Stomach (tissue), 4 donors: ENCODE measurements around the gene ZCRB1.

Source experiments
- POLR2A ChIP-seq, 4 donors: fragments of 450-650 bp; IDR thresholded peaks; one replicate each; pipeline ENCODE4 v1.6.1; 2016; ENCODE audit warnings: antibody characterized with exemption in 4 of 4, control low read depth in 2 of 4, mild to moderate bottlenecking in 1 of 4, moderate library complexity in 1 of 4
- POLR2AphosphoS5 ChIP-seq, 3 donors: sonication (generic); formaldehyde crosslinking; IDR thresholded peaks; one replicate each; pipeline ENCODE4 v1.6.1; 2016; ENCODE audit warnings: antibody characterized with exemption in 3 of 3
- TF ChIP-seq, protein P1 (sequence below), 7 experiments: fragments of 450-650 bp in 4 of 7; fragments of 200-600 bp in 3 of 7; sonication (generic) in 3 of 7; IDR thresholded peaks; one replicate each; pipeline ENCODE4 v1.5.1; 2016 to 2019; ENCODE audit warnings: antibody characterized with exemption in 7 of 7, control low read depth in 2 of 7, mild to moderate bottlenecking in 1 of 7

DNA sequence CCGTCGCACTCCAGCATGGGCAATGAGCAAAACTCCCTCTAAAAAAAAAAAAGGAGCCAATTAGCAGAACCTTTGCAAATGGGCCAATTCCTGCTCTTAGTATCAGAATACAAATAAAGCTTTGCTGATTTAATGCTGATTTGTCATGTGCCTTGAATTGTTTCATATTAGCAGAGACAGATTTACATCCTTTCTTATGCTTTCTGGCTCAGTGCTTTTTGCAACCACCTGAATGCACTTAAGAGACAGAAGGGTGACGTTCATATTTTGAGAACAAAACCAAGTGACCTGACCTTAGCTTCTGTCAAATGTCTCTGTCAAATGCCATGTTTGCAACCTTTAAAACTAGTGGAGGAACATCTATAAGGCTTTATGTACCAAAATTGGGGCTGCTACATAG, 44.0 kb downstream of the ZCRB1 start:
- TF ChIP-seq, protein P1, sequence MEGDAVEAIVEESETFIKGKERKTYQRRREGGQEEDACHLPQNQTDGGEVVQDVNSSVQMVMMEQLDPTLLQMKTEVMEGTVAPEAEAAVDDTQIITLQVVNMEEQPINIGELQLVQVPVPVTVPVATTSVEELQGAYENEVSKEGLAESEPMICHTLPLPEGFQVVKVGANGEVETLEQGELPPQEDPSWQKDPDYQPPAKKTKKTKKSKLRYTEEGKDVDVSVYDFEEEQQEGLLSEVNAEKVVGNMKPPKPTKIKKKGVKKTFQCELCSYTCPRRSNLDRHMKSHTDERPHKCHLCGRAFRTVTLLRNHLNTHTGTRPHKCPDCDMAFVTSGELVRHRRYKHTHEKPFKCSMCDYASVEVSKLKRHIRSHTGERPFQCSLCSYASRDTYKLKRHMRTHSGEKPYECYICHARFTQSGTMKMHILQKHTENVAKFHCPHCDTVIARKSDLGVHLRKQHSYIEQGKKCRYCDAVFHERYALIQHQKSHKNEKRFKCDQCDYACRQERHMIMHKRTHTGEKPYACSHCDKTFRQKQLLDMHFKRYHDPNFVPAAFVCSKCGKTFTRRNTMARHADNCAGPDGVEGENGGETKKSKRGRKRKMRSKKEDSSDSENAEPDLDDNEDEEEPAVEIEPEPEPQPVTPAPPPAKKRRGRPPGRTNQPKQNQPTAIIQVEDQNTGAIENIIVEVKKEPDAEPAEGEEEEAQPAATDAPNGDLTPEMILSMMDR (IDR thresholded peaks at IDR 0.05): no peak
- TF ChIP-seq POLR2A (IDR thresholded peaks at IDR 0.05): no peak
- no peak for TF ChIP-seq POLR2AphosphoS5 (IDR thresholded peaks at IDR 0.05)
